HepG2 (cell line): ENCODE measurements around the gene CCDC30. TPM values are rescaled to one million over a fixed set of nuclear protein-coding genes. Genes with fewer than 3 reads are reported as not detected.
A peak's percentile ranks its signal among the peaks of the same experiment; 100 is the strongest.

Source experiments
- AFF4 ChIP-seq: sonication (generic); formaldehyde crosslinking; IDR thresholded peaks from 2 replicates; pipeline ENCODE4 v1.4.0; 2020; ENCODE audit warnings: missing genetic modification reagents
- AGO1 ChIP-seq: fragments of 200-400 bp; formaldehyde crosslinking; IDR thresholded peaks from 2 replicates; pipeline ENCODE4 v1.6.1; 2017; ENCODE audit warnings: mild to moderate bottlenecking, low read depth, low read length, moderate library complexity; ENCODE audit not compliant: poor library complexity, severe bottlenecking
- NCOR1 ChIP-seq: fragments of 200-600 bp; sonication (generic); IDR thresholded peaks from 2 replicates; pipeline ENCODE4 v1.7.0; 2017; ENCODE audit warnings: antibody characterized with exemption, low read length, borderline replicate concordance
- PRMT3 ChIP-seq: sonication (generic); formaldehyde crosslinking; IDR thresholded peaks from 2 replicates; pipeline ENCODE4 v1.8.1; 2022; ENCODE audit warnings: low read depth, mild to moderate bottlenecking, moderate library complexity, missing genetic modification reagents, borderline replicate concordance
- RNF2 ChIP-seq: fragments of 450-650 bp; conservative IDR thresholded peaks from 2 replicates; pipeline ENCODE4 v1.6.1; 2016; ENCODE audit warnings: low read depth
- RXRB ChIP-seq: IDR thresholded peaks from 2 replicates; pipeline ENCODE4 v1.6.1; 2016; ENCODE audit warnings: borderline replicate concordance, missing genetic modification reagents, missing compliant biosample characterization
- TOPORS ChIP-seq: sonication (generic); formaldehyde crosslinking; IDR thresholded peaks from 2 replicates; pipeline ENCODE4 v1.8.0; 2023; ENCODE audit warnings: mild to moderate bottlenecking, missing genetic modification reagents
- ZBED4 ChIP-seq: sonication (generic); formaldehyde crosslinking; IDR thresholded peaks from 2 replicates; pipeline ENCODE4 v1.4.0; 2020; ENCODE audit warnings: missing genetic modification reagents, borderline replicate concordance
- ZFP1 ChIP-seq: IDR thresholded peaks from 2 replicates; pipeline ENCODE4 v1.6.1; 2016
- ZFP82 ChIP-seq: sonication (generic); formaldehyde crosslinking; IDR thresholded peaks from 2 replicates; pipeline ENCODE4 v1.5.1; 2020; ENCODE audit warnings: mild to moderate bottlenecking, missing genetic modification reagents, borderline replicate concordance
- ZNF629 ChIP-seq: sonication (generic); formaldehyde crosslinking; conservative IDR thresholded peaks from 2 replicates; pipeline ENCODE4 v1.5.0; 2020; ENCODE audit warnings: missing genetic modification reagents
- ZNF660 ChIP-seq: sonication (generic); formaldehyde crosslinking; IDR thresholded peaks from 2 replicates; pipeline ENCODE4 v1.5.1; 2020; ENCODE audit warnings: mild to moderate bottlenecking, low read depth, missing genetic modification reagents, borderline replicate concordance
- polyA plus RNA-seq, 8 experiments: library from polyadenylated mRNA; depleted of rRNA in 3 of 8; stranded (reverse) in 7 of 8; unstranded in 1 of 8; fragments of >200 nt; fragmentation: Illumina TruSeq in 4 of 8; extraction: Trizol in 4 of 8; gene quantifications; 2 replicates each; pipeline versions ENCODE4 v1.2.1 to v1.2.3, GENCODE V29; 2011 to 2016; ENCODE audit warnings: low read depth in 4 of 8, missing spikeins in 1 of 8, mixed read lengths in 1 of 8; ENCODE audit not compliant: insufficient read depth in 1 of 8
- total RNA-seq, 5 experiments: library from RNA; depleted of rRNA; stranded (reverse); fragments of >200 nt; fragmentation: Illumina TruSeq; extraction: Trizol; gene quantifications; 2 replicates each; pipeline ENCODE4 v1.2.3, GENCODE V29; 2016; ENCODE audit warnings: low read depth in 1 of 5
- TF ChIP-seq, protein P1 (sequence below): sonication (generic); formaldehyde crosslinking; IDR thresholded peaks from 2 replicates; pipeline ENCODE4 v1.4.0; 2020; ENCODE audit warnings: missing genetic modification reagents, mild to moderate bottlenecking, borderline replicate concordance
- TF ChIP-seq, protein P2 (sequence below): sonication (generic); formaldehyde crosslinking; IDR thresholded peaks from 2 replicates; pipeline ENCODE4 v1.5.0; 2020; ENCODE audit warnings: missing genetic modification reagents
- TF ChIP-seq, protein P3 (sequence below): sonication (generic); formaldehyde crosslinking; IDR thresholded peaks from 2 replicates; pipeline ENCODE4 v1.4.0; 2020; ENCODE audit warnings: missing genetic modification reagents

Gene CCDC30
- total and polyA plus RNA-seq, 2 of the 13 experiments (the other 11 are each of a cell fraction or from before 2014, with no cell fraction given): 0.25 to 0.77 TPM

- no peak for TF ChIP-seq ZFP82 (CRISPR knock-in tag)
- TF ChIP-seq ZFP1 (CRISPR knock-in tag): 0 out of 2 replicates have a peak, but pooled peaks have one; percentile 25
- no peak for TF ChIP-seq AFF4
- TF ChIP-seq, protein P1, sequence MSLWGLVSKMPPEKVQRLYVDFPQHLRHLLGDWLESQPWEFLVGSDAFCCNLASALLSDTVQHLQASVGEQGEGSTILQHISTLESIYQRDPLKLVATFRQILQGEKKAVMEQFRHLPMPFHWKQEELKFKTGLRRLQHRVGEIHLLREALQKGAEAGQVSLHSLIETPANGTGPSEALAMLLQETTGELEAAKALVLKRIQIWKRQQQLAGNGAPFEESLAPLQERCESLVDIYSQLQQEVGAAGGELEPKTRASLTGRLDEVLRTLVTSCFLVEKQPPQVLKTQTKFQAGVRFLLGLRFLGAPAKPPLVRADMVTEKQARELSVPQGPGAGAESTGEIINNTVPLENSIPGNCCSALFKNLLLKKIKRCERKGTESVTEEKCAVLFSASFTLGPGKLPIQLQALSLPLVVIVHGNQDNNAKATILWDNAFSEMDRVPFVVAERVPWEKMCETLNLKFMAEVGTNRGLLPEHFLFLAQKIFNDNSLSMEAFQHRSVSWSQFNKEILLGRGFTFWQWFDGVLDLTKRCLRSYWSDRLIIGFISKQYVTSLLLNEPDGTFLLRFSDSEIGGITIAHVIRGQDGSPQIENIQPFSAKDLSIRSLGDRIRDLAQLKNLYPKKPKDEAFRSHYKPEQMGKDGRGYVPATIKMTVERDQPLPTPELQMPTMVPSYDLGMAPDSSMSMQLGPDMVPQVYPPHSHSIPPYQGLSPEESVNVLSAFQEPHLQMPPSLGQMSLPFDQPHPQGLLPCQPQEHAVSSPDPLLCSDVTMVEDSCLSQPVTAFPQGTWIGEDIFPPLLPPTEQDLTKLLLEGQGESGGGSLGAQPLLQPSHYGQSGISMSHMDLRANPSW (CRISPR knock-in tag): peak; percentile 61; the same call in 1 of the 2 replicates
- TF ChIP-seq RXRB (CRISPR knock-in tag): peak; percentile 41; the same call in 1 of the 2 replicates
- TF ChIP-seq, protein P2, sequence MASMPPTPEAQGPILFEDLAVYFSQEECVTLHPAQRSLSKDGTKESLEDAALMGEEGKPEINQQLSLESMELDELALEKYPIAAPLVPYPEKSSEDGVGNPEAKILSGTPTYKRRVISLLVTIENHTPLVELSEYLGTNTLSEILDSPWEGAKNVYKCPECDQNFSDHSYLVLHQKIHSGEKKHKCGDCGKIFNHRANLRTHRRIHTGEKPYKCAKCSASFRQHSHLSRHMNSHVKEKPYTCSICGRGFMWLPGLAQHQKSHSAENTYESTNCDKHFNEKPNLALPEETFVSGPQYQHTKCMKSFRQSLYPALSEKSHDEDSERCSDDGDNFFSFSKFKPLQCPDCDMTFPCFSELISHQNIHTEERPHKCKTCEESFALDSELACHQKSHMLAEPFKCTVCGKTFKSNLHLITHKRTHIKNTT (CRISPR knock-in tag): no peak
- TF ChIP-seq NCOR1: no peak
- TF ChIP-seq ZNF660 (CRISPR knock-in tag): no peak
- TF ChIP-seq ZBED4: peak; percentile 45; the same call in 1 of the 2 replicates
- no peak for TF ChIP-seq ZNF629 (CRISPR knock-in tag)
- peak; percentile 88; the same call in 1 of the 2 replicates for TF ChIP-seq PRMT3
- peak; percentile 86 for TF ChIP-seq AGO1
- peak; percentile 78; the same call in 1 of the 2 replicates for TF ChIP-seq TOPORS (CRISPR knock-in tag)
- peak; percentile 90 for TF ChIP-seq RNF2
- TF ChIP-seq, protein P3, sequence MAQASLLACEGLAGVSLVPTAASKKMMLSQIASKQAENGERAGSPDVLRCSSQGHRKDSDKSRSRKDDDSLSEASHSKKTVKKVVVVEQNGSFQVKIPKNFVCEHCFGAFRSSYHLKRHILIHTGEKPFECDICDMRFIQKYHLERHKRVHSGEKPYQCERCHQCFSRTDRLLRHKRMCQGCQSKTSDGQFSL (CRISPR knock-in tag): no peak
Observed at GRCh38 chr1:42657981-42658876, 195.1 kb downstream of the CCDC30 start, which contains the start of gene PPIH (continued).
